Measurements from ENCODE around the gene HELZ2.
"Not testable (repeated sequence)": the region's sequence is repeated elsewhere in the genome, so short reads cannot be mapped to it uniquely, and the experiment has no call there.

Gene HELZ2

GRCh38 chr20:63572071-63572787 is 1.8 kb downstream of the HELZ2 start:
- no peak overlapping the region for H3K27ac ChIP-seq (replicated peaks)
- no peak overlapping the region for H3K4me3 ChIP-seq (replicated peaks; ENCODE audit: insufficient read depth, low read length)
- TF ChIP-seq POLR2AphosphoS5 (IDR thresholded peaks at IDR 0.05; ENCODE audit: low read depth) = no peak
- TF ChIP-seq SPI1 (IDR thresholded peaks at IDR 0.05; ENCODE audit: borderline replicate concordance, low read depth) = no peak
- TF ChIP-seq GABPA (IDR thresholded peaks at IDR 0.05; ENCODE audit: low read depth) = no peak
- no peak for TF ChIP-seq REST (IDR thresholded peaks at IDR 0.05; ENCODE audit: insufficient replicate concordance, low read depth)
- no peak for TF ChIP-seq CTCF (IDR thresholded peaks at IDR 0.05; ENCODE audit: insufficient read depth, low read length)
- H3K27me3 ChIP-seq (ENCODE audit: insufficient read depth, poor library complexity, severe bottlenecking) = peaks cover 62% of the 10 kb centered on the region
- no peak for DNase-seq (ENCODE audit: low read depth in 1 of 2, low spot score in 1 of 2)

GRCh38 chr20:63571087-63571478 is 3.0 kb downstream of the HELZ2 start:
- peaks cover 51% of the 10 kb centered on the region for H3K27me3 ChIP-seq (ENCODE audit: insufficient read depth, poor library complexity, severe bottlenecking)
- not testable (repeated sequence) for DNase-seq (ENCODE audit: low read depth in 1 of 2, low spot score in 1 of 2); H3K4me3 ChIP-seq (replicated peaks; ENCODE audit: insufficient read depth, low read length); H3K27ac ChIP-seq (replicated peaks)

GRCh38 chr20:63570281-63571086 is 3.6 kb downstream of the HELZ2 start:
- H3K27me3 ChIP-seq (ENCODE audit: insufficient read depth, poor library complexity, severe bottlenecking) = peaks cover 50% of the 10 kb centered on the region
- H3K4me3 ChIP-seq (replicated peaks; ENCODE audit: insufficient read depth, low read length) = no peak overlapping the region
- no peak overlapping the region for H3K27ac ChIP-seq (replicated peaks)
- TF ChIP-seq SPI1 (IDR thresholded peaks at IDR 0.05; ENCODE audit: borderline replicate concordance, low read depth) = no peak
- no peak for TF ChIP-seq CTCF (IDR thresholded peaks at IDR 0.05; ENCODE audit: insufficient read depth, low read length)
- TF ChIP-seq GABPA (IDR thresholded peaks at IDR 0.05; ENCODE audit: low read depth) = no peak
- no peak for TF ChIP-seq POLR2AphosphoS5 (IDR thresholded peaks at IDR 0.05; ENCODE audit: low read depth)
- TF ChIP-seq REST (IDR thresholded peaks at IDR 0.05; ENCODE audit: insufficient replicate concordance, low read depth) = no peak
- DNase-seq (ENCODE audit: low read depth in 1 of 2, low spot score in 1 of 2) = no peak
